HG02763 (cell line): ENCODE results near the gene ZNF324.
"Not testable (repeated sequence)": the region's sequence is repeated elsewhere in the genome, so short reads cannot be mapped to it uniquely, and the experiment has no call there.

ENCODE experiments used
- ATAC-seq: cut with Tn5 transposase; IDR thresholded peaks from one replicate; pipeline ENCODE4 v1.9.1; 2021; ENCODE audit warnings: mild to moderate bottlenecking, moderate library complexity; ENCODE audit not compliant: unreplicated experiment

Gene ZNF324

GRCh38 chr19:58498316-58499020 is 31.6 kb downstream of the ZNF324 start:
- no peak for ATAC-seq

- ATAC-seq, result peak; percentile 88
Measured at GRCh38 chr19:58499021-58499927, 32.4 kb downstream of the ZNF324 start.

- no peak for ATAC-seq
Measured at GRCh38 chr19:58500242-58500641, 33.4 kb downstream of the ZNF324 start.

- not testable (repeated sequence) for ATAC-seq
Measured at GRCh38 chr19:58507602-58508223, 40.8 kb downstream of the ZNF324 start.

- no peak for ATAC-seq
Measured at GRCh38 chr19:58509731-58510083, 42.8 kb downstream of the ZNF324 start.

- ATAC-seq, result no peak
Measured at GRCh38 chr19:58510084-58510862, 43.4 kb downstream of the ZNF324 start.

- no peak for ATAC-seq
Measured at GRCh38 chr19:58511353-58512208, 44.7 kb downstream of the ZNF324 start, which contains the start of gene SLC27A5. Gene SLC27A5 (minus strand): TSS chr19:58511992. CDS start chr19:58511955, 37 bp downstream.

- no peak for ATAC-seq
Measured at GRCh38 chr19:58513213-58513693, 46.4 kb downstream of the ZNF324 start.

GRCh38 chr19:58513694-58514563 is 47.0 kb downstream of the ZNF324 start:
- peak; percentile 72 for ATAC-seq

- no peak for ATAC-seq
Measured at GRCh38 chr19:58514564-58515022, 47.7 kb downstream of the ZNF324 start.

- no peak for ATAC-seq
Measured at GRCh38 chr19:58515259-58515658, 48.4 kb downstream of the ZNF324 start.

- no peak for ATAC-seq
Measured at GRCh38 chr19:58516246-58516836, 49.5 kb downstream of the ZNF324 start.

GRCh38 chr19:58516964-58517833 is 50.3 kb downstream of the ZNF324 start:
- ATAC-seq, result no peak

GRCh38 chr19:58518256-58519086 is 51.6 kb downstream of the ZNF324 start:
- ATAC-seq, result no peak

GRCh38 chr19:58519087-58519354 is 52.1 kb downstream of the ZNF324 start:
- ATAC-seq, result no peak

GRCh38 chr19:58519355-58520256 is 52.7 kb downstream of the ZNF324 start, which contains the start of gene ZBTB45:
Gene ZBTB45 (minus strand): TSS chr19:58519810. CDS start chr19:58517673, 2,137 bp downstream.
- ATAC-seq, result peak; percentile 82
